H9 (cell line): ENCODE data around the gene CSTF1. TPM values are rescaled to one million over a fixed set of nuclear protein-coding genes. Genes with fewer than 3 reads are reported as not detected.

Experiments used
- DNase-seq: peaks from one replicate; pipeline ENCODE4 v3.0.0-alpha.2; 2017
- H2AFZ ChIP-seq: one replicate; pipeline ENCODE4 v1.6.1; 2013; ENCODE audit warnings: mild to moderate bottlenecking, low read length, control low read depth, moderate library complexity
- H2AK5ac ChIP-seq: 2 replicates; pipeline ENCODE4 v1.6.1; 2013; ENCODE audit warnings: low read length, control low read depth, mixed read lengths; ENCODE audit not compliant: insufficient read length
- H2BK120ac ChIP-seq: one replicate; pipeline ENCODE4 v1.6.1; 2013; ENCODE audit warnings: low read depth, mild to moderate bottlenecking, low read length, control low read depth, inconsistent platforms; ENCODE audit not compliant: poor library complexity, severe bottlenecking
- H2BK12ac ChIP-seq: 2 replicates; pipeline ENCODE4 v1.6.1; 2013; ENCODE audit warnings: low read length, control low read depth, mixed read lengths, low read depth; ENCODE audit not compliant: insufficient read length
- H2BK15ac ChIP-seq: 2 replicates; pipeline ENCODE4 v1.6.1; 2013; ENCODE audit warnings: low read depth, low read length, control low read depth
- H2BK20ac ChIP-seq: one replicate; pipeline ENCODE4 v1.6.1; 2013; ENCODE audit warnings: low read depth, mild to moderate bottlenecking, low read length, control low read depth, inconsistent platforms; ENCODE audit not compliant: poor library complexity, severe bottlenecking
- H2BK5ac ChIP-seq: 2 replicates; pipeline ENCODE4 v1.6.1; 2013; ENCODE audit warnings: low read length, control low read depth, mixed read lengths; ENCODE audit not compliant: insufficient read length
- H3K14ac ChIP-seq: 2 replicates; pipeline ENCODE4 v1.6.1; 2013; ENCODE audit warnings: low read length, control low read depth; ENCODE audit not compliant: insufficient read depth
- H3K18ac ChIP-seq: 2 replicates; pipeline ENCODE4 v1.6.1; 2013; ENCODE audit warnings: low read depth, mild to moderate bottlenecking, mixed read lengths, low read length, control low read depth; ENCODE audit not compliant: insufficient read length
- H3K23ac ChIP-seq: 2 replicates; pipeline ENCODE4 v1.6.1; 2013; ENCODE audit warnings: low read length, control low read depth, mixed read lengths, low read depth; ENCODE audit not compliant: insufficient read length
- H3K23me2 ChIP-seq: 2 replicates; pipeline ENCODE4 v1.6.1; 2013; ENCODE audit warnings: low read depth, mild to moderate bottlenecking, mixed read lengths, low read length, control low read depth; ENCODE audit not compliant: insufficient read length, poor library complexity, severe bottlenecking
- H3K27ac ChIP-seq: 2 replicates; pipeline ENCODE4 v1.5.1; 2013; ENCODE audit warnings: low read length, control low read depth, mixed read lengths, low read depth; ENCODE audit not compliant: insufficient read length
- H3K27me3 ChIP-seq: 2 replicates; pipeline ENCODE4 v1.6.1; 2013; ENCODE audit warnings: low read length, control low read depth, inconsistent platforms; ENCODE audit not compliant: insufficient read depth
- H3K4ac ChIP-seq: 2 replicates; pipeline ENCODE4 v1.6.1; 2013; ENCODE audit warnings: low read depth, mild to moderate bottlenecking, control low read depth, inconsistent platforms, low read length, moderate library complexity
- H3K4me1 ChIP-seq: 2 replicates; pipeline ENCODE4 v1.6.1; 2013; ENCODE audit warnings: low read length, control low read depth, inconsistent platforms; ENCODE audit not compliant: insufficient read depth
- H3K4me2 ChIP-seq: 2 replicates; pipeline ENCODE4 v1.6.1; 2013; ENCODE audit warnings: low read length, control low read depth, mixed read lengths; ENCODE audit not compliant: insufficient read length, insufficient read depth
- H3K56ac ChIP-seq: 2 replicates; pipeline ENCODE4 v1.6.1; 2013; ENCODE audit warnings: low read depth, mild to moderate bottlenecking, mixed read lengths, low read length, control low read depth; ENCODE audit not compliant: insufficient read length
- H3K79me1 ChIP-seq: 2 replicates; pipeline ENCODE4 v1.6.1; 2013; ENCODE audit warnings: low read depth, mild to moderate bottlenecking, moderate library complexity, low read length, control low read depth, inconsistent platforms; ENCODE audit not compliant: insufficient read depth, poor library complexity, severe bottlenecking
- H3K79me2 ChIP-seq: 2 replicates; pipeline ENCODE4 v1.6.1; 2013; ENCODE audit warnings: low read length, control low read depth, inconsistent platforms; ENCODE audit not compliant: insufficient read depth
- H3K9ac ChIP-seq: 2 replicates; pipeline ENCODE4 v1.6.1; 2013; ENCODE audit warnings: low read length, control low read depth, mixed read lengths; ENCODE audit not compliant: insufficient read length; ENCODE audit errors: extremely low read depth
- H3K9me3 ChIP-seq: one replicate; pipeline ENCODE4 v1.6.1; 2013; ENCODE audit warnings: low read depth, low read length, inconsistent platforms; ENCODE audit not compliant: control insufficient read depth
- H3T11ph ChIP-seq: one replicate; pipeline ENCODE4 v1.6.1; 2013; ENCODE audit warnings: mild to moderate bottlenecking, low read length, control low read depth, inconsistent platforms
- H4K20me1 ChIP-seq: one replicate; pipeline ENCODE4 v1.6.1; 2013; ENCODE audit not compliant: control insufficient read depth, insufficient read length, insufficient read depth
- H4K5ac ChIP-seq: 2 replicates; pipeline ENCODE4 v1.6.1; 2013; ENCODE audit warnings: low read depth, mild to moderate bottlenecking, mixed read lengths, low read length, control low read depth; ENCODE audit not compliant: insufficient read length
- H4K8ac ChIP-seq: replicated peaks from 2 replicates; pipeline ENCODE4 v1.6.1; 2013; ENCODE audit warnings: low read length, control low read depth, mixed read lengths, low read depth; ENCODE audit not compliant: insufficient read length
- H4K91ac ChIP-seq: 2 replicates; pipeline ENCODE4 v1.6.1; 2013; ENCODE audit warnings: low read depth, mild to moderate bottlenecking, moderate library complexity, mixed read lengths, low read length, control low read depth; ENCODE audit not compliant: insufficient read length
- H3K27ac Mint-ChIP-seq, 3 experiments: 2 replicates in 2 of 3; 3 replicates in 1 of 3; pipeline ENCODE4 v1.8.0; 2020 to 2021; ENCODE audit warnings: mixed read lengths in 3 of 3, mild to moderate bottlenecking in 1 of 3, moderate library complexity in 1 of 3
- H3K27me3 Mint-ChIP-seq: 2 replicates; pipeline ENCODE4 v1.8.0; 2021; ENCODE audit warnings: low read depth, mild to moderate bottlenecking, moderate library complexity, mixed read lengths
- H3K36me3 Mint-ChIP-seq, 3 experiments: 2 replicates in 2 of 3; 3 replicates in 1 of 3; pipeline ENCODE4 v1.8.0; 2020 to 2021; ENCODE audit warnings: low read depth in 3 of 3, mixed read lengths in 3 of 3; ENCODE audit not compliant: insufficient read depth in 1 of 3
- H3K4me1 Mint-ChIP-seq, 2 experiments: 2 replicates each; pipeline ENCODE4 v1.8.0; 2020; ENCODE audit warnings: mixed read lengths in 2 of 2
- H3K4me3 Mint-ChIP-seq, 2 experiments: 2 replicates in 1 of 2; 3 replicates in 1 of 2; pipeline ENCODE4 v1.8.0; 2020 to 2021; ENCODE audit warnings: mild to moderate bottlenecking in 2 of 2, mixed read lengths in 2 of 2, moderate library complexity in 1 of 2
- H3K9me3 Mint-ChIP-seq, 2 experiments: 2 replicates in 1 of 2; 3 replicates in 1 of 2; pipeline ENCODE4 v1.8.0; 2020; ENCODE audit warnings: mild to moderate bottlenecking in 2 of 2, mixed read lengths in 2 of 2, moderate library complexity in 1 of 2
- CTCF ChIP-seq: fragments of 200-600 bp; sonication (generic); conservative IDR thresholded peaks from 3 replicates; pipeline ENCODE4 v1.8.0; 2021; ENCODE audit warnings: antibody characterized with exemption, mild to moderate bottlenecking
- WGBS: extraction: QIAGEN DNeasy Blood & Tissue Kit; methylation state at CpG from one replicate; pipeline ENCODE4 v1.1.7; 2013; ENCODE audit warnings: missing lambda C conversion rate, low lambda C conversion rate, mixed read lengths; ENCODE audit not compliant: insufficient read length; ENCODE audit errors: extremely low coverage; 5-methylcytosine and 5-hydroxymethylcytosine counted together
- total RNA-seq: library from RNA; stranded (reverse); gene quantifications from 2 replicates; pipeline ENCODE4 v1.2.1, GENCODE V29; 2021

The CSTF1 gene
- total RNA-seq, 1 experiment from 2014 or later: 72.9 TPM

DNA sequence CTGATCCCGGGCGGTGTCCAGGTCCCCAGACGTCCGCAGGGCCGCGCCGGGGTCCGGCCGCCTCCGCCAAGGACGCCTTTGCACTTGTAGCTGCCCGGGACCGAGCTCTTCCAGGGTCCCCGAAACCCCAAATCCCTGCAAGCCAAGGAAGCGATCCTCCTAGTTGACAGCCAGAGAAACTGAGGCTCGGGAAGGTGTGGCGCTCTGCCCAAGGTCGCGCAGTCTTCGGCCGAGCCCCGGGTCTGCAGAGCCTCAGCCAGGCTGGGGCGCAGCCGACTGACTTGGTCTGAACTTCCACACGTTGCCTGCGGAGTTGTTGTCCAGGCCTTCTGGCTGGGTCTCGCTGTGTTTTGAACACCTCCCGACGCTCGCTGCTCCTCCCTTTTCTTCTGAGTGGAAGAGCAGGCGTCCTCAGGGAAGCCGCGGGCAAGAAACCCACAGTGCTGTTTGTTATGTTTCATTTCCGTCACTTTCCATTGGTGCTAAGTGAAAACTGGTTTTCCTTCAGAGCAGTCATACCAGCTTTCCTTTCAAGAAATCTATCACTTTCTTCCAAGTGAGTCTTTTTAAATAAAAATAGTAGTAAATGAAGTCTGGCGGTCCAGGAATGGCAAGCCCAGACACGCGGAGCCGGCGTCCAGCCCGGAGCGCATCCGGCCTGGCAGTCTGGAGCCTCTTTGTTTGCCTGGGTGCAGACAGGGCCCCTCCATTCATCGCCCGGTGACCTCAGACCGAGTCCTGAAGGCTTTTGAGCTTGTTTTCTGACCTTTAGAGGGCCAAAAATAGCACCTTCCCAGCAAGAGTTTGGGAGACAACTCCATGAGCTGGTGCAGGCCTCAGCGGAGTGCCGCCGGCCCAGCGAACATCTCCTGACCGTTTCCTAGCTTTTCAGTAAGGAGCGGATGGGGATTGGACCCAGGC lies 33.0 kb upstream of the CSTF1 start:
- H3K23ac ChIP-seq: no peak overlapping the region
- no peak overlapping the region for H2AFZ ChIP-seq
- H3K4ac ChIP-seq: no peak overlapping the region
- no peak overlapping the region for H3K27ac ChIP-seq
- peaks cover 19 to 23% of the 10 kb centered on the region in 2 experiments for H3K4me1 Mint-ChIP-seq
- H3K4me2 ChIP-seq: peak overlapping the region; percentile 89
- H3K9ac ChIP-seq: peak overlapping the region; percentile 10
- H3K4me1 ChIP-seq: no peaks in the 10 kb centered on the region
- no peak overlapping the region for H2AK5ac ChIP-seq
- H2BK12ac ChIP-seq: no peak overlapping the region
- H4K8ac ChIP-seq: no peak overlapping the region
- no peak overlapping the region for H3T11ph ChIP-seq
- no peaks in the 10 kb centered on the region for H3K79me2 ChIP-seq
- no peak overlapping the region for H2BK15ac ChIP-seq
- H2BK20ac ChIP-seq: no peak overlapping the region
- H2BK120ac ChIP-seq: no peak overlapping the region
- H3K36me3 Mint-ChIP-seq: no peaks in the 10 kb centered on the region; a peak in 2 of 7 replicates
- no peak overlapping the region for H2BK5ac ChIP-seq
- H3K4me3 Mint-ChIP-seq: peak overlapping the region; percentile 79 to 85
- DNase-seq: peak; percentile 39
- H4K20me1 ChIP-seq: no peaks in the 10 kb centered on the region
- H3K9me3 Mint-ChIP-seq: no peaks in the 10 kb centered on the region
- no peak overlapping the region; a peak in 1 of 7 replicates for H3K27ac Mint-ChIP-seq
- H3K56ac ChIP-seq: no peak overlapping the region
- TF ChIP-seq CTCF: no peak
- no peaks in the 10 kb centered on the region; the same call in 1 of the 2 replicates for H3K27me3 Mint-ChIP-seq
- no peaks in the 10 kb centered on the region for H3K9me3 ChIP-seq
- peaks cover 11% of the 10 kb centered on the region for H3K23me2 ChIP-seq
- no peak overlapping the region for H4K5ac ChIP-seq
- no peak overlapping the region for H3K18ac ChIP-seq
- H3K14ac ChIP-seq: peak overlapping the region; percentile 17; the same call in 1 of the 2 replicates
- H4K91ac ChIP-seq: no peak overlapping the region
- H3K79me1 ChIP-seq: no peaks in the 10 kb centered on the region
- WGBS: no CpG with 5 or more reads among the region's 51 CpGs
- no peaks in the 10 kb centered on the region for H3K27me3 ChIP-seq
